Occipital lobe (tissue), 2 donors: ENCODE results near the gene ARID1B. TPM values are rescaled to one million over a fixed set of nuclear protein-coding genes. Genes with fewer than 3 reads are reported as not detected.
"Not testable (repeated sequence)": the region's sequence is repeated elsewhere in the genome, so short reads cannot be mapped to it uniquely, and the experiment has no call there.

Experiments used
- DNase-seq: peaks from one replicate; lab custom pipeline; 2025; lab: John Stamatoyannopoulos, UW
- total RNA-seq: library from RNA; depleted of rRNA; stranded (reverse); fragments of >200 nt; gene quantifications from one replicate; pipeline ENCODE4 v1.2.3, GENCODE V29; 2014

ARID1B gene
- total RNA-seq, 1 donor from 2014 or later = 95.8 TPM

DNA sequence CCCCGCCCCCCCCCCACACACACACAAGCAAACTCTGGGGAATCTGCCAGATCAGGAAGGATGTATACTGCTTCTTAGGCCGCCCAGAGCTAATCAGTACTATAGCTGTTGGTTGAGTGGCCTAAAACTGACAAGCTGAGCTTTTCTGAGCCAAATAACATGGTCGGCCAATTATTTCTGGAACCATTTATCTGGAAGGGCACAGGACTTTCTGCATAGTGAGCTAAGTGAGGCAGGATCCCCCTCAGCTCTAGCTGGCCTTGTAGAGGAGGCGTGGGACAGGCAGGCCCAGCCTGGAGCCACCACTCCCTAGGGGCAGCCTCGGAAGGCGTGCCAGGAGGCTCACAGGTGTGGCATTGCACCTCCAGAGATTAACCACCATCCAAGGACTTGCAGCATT is 346.1 kb downstream of the ARID1B start:
- DNase-seq = no peak

DNA sequence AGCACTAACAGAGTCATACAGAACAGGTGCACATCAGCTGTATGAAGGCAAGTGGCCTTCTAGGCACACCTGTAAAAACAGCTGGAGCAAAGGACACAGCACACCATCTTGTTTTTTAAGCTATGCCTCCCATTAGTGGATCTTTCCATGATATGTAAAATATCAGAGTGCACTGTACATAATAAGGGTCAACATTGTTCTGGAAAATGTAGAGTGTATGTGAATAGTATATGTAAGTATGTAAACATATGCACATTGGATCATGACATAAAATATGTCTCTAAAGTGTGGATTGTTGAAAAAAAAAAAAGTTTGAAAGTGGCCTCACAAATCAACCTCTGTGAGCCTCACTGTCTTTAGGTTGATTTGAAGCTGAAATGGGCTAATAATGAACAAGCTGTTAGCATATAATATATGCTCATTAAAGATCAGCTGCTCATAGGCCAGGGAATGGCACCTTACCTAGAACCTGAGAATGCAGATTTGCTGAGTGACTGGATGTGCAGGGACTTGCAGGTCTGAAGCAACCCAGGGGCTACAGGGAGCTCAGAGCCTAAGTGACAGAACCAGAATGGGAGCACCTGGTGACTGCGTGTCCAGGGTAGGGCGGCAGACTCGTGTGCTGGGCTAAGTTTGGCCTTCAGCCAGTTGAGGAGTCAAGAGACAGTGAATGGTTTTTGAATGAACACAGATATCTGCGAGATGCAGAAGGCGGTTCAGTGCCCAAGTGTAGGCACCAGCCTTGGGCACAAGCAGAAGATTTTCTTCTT is 347.5 kb downstream of the ARID1B start:
- DNase-seq = no peak

DNA sequence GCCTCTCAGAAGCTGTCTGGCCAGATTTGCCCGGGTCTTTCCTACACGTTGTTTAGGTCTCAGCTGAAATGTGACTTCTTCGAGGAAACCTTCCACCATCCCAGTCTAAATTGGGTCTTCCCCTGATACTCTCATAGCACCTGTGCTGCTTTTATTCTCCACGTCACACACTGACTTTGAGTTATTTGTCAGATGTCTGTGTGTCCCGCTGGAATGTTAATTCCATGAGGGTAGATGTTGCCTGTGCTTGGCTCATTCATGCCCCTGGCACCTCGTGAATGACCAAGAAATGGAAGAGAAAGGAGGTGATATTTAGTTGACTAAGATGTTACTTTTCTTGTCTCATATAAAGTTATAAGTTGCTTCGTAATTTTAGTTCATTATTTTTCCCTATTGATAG is 348.4 kb downstream of the ARID1B start:
- DNase-seq = no peak

DNA sequence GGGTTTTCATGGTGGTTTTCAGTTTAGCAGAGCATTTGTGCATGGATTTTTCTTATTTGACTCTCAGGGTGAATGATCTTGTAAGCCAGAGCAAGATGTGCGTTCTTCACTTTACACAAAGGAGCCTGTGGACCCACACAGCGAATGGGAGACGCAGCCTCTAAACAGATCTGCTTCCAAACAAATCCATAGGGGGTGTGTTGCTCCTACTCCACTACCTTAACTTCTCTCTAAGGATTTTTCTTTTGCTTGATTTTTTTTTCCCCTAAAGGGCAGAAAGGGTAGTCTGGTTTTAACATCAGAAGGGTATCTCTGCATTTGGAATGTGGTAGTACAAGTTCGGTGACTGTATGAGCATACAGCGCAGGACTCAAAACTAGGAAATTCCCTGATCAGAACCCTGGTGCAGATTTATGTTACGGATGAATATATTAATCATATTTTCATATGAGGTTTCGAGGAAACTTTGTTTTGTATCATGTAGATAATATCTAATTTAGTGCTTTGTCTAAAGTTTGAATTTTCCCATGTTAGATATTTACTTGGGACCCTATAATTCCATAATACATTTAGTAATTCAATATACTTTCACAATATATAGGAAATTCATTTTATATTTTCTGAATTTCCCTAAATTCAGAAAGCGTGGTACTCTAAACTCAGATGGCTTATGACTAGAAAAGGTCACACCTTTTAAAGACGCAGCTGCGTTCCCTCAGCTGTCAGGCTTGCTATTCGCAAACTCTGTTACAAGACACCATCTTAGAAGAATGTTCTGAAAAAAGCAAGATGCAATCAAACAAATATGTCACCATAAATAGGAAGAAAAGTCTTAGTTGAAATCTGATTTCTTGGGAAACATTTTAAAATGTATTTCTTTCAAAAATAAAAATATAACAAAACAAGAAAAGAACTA is 349.3 kb downstream of the ARID1B start:
- DNase-seq = no peak

DNA sequence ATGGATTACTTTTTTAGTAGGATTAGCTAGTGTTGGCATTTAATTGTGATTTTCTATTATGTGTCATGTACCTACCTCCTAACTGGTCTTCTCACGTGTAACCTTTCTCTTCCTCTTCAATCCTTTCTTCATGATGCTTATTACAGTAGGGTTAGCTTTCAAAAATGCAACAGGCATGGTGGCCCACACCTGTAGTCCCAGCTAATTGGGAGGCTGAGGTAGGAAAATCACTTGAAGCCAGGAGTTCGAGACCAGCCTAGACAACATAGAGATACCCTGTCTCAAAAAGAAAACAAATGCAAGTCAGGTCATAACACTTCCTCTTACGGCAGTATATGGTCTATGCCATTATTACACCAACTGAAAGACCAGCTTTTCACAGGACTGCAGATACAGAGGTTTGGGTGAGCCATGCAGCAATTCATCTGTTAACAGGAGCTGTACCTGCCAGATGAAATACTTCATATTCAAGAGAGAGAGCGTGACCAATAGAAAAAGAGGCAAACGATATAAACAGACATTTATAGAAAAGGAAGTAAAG is 351.1 kb downstream of the ARID1B start:
- DNase-seq = no peak

DNA sequence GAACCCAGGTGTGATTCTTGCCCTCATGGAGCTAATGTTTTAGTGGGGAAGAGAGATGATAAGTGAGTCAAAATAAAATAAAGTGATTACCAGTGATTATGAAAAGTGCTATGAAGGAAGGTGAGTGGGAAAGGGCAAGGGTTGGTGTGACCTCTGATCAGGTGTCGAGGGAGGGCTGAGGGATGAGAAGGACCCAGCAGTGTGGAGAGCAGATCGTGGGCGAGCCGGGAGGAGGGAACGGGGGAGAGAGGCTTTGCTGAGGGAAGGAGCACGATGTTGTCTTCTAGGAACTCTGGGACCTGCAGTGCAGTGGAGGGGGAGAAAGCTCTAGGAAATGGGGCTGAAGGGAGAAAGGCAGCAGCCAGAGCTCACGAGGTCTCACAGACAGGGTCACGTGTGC is 354.1 kb downstream of the ARID1B start:
- no peak for DNase-seq

DNA sequence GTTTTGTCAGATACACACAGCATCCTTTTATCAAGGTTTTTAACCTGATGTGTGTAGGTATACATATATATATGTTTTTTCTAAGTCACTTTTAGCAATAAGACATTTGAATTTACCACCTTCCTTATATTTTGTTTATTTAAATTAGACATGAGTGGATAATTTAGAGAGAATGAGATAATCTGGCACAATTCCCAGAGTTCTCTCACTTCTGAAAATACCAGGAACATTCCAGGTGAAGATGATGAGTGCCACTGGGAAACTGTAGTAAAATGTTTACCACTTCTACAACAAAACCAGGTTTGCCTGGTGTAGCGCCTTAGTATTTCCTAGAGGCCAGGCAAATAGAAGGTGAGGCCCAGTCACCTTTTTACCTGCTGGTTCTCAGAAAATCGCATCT is 356.7 kb downstream of the ARID1B start:
- DNase-seq = no peak

DNA sequence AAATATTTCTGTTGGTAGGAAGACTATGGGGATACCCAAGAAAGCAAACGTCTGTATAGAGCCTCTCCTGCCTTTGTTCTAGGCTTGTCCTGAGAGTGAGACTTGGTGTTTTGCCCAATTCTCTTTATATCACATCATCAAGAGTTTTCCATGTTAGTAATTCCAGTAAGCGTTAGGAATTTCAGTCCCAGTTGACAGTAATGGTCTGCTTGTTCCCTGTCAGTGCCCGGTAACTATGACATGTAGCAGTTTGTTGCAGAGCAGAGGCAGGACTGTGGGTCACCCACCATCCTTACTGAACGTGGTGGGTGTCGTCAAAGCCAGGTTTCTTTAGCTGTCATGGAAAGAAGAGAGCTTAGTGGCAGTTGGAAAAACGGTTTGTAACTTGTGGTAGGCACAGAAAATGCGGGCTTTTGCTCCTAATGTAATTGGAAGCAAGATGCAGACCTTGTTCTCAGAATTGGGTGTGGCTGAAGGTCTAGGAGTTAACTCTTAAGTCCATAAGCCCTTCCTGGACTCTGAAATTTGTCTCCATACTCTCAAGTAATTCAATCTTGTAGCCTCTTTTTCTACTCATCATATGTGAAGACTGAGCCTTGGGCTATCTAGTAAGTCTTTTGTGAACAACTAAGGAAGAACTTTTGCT is 357.3 kb downstream of the ARID1B start:
- DNase-seq = no peak

DNA sequence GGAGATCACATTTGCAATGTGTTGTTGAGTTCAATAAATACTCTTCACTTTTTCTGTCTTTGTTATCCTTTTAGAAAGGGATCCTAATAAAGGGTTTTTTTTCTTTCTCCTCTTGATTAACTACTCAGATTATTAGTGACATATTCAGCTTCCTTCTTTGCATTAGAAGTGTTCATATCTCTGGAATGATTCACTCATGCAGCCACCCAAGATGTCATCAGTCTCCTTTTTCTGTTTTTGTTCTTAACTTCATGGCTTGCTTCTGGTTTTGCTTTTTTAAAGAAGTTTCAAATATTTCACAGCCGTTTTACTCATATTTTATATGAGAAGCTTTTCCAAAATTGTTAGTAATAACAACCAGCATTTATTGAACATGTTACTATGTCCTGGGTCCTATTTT is 358.5 kb downstream of the ARID1B start:
- DNase-seq = no peak

DNA sequence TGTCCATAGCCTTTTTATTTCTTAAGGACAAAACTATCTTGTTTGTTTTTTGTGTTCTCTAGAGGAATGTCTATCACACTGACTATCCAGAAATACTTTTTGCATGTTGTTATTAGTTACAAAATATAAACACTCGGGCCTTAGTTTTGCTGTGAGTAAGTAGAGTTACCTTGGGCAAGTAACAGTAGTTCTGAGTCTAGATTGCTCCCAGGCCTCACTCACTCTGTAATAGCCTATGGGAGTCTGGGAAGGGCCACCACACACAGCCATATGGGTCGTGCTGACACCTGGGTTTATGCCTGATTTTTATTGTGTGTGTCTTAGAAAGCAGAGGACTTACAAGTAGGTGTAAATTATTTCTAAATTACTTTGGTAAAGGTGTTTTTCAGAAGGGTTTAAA is 360.3 kb downstream of the ARID1B start:
- DNase-seq = no peak

DNA sequence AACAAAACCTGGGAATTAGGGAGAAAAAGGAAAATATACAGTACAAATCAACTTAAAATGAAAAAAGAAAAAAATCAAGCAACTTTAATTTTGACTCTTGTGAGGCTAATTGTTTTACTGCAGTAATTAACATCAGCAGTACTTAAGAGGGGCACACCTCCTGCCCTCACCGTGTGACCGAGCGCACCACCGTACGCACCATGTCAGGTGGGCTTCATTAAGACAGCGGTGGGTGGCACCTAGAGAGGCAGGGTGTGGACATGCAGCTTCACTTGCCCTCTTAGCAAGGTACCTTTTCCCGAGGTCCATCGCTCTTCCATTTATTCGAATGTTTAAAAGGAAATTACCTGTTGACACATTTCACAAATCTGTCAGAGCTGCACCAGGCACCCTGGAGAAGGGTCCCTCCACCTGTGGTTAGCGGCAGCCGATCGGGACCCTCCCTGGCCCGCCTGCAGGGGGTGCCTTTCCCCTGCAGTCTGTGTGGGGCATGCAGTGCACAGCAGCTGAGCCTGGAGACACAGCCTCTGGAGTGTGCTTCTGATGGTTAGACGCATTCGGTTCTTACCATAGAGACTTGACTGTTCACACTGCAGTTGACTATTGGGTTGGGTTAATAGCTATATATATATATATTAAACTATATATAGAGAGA is 362.0 kb downstream of the ARID1B start:
- no peak for DNase-seq

DNA sequence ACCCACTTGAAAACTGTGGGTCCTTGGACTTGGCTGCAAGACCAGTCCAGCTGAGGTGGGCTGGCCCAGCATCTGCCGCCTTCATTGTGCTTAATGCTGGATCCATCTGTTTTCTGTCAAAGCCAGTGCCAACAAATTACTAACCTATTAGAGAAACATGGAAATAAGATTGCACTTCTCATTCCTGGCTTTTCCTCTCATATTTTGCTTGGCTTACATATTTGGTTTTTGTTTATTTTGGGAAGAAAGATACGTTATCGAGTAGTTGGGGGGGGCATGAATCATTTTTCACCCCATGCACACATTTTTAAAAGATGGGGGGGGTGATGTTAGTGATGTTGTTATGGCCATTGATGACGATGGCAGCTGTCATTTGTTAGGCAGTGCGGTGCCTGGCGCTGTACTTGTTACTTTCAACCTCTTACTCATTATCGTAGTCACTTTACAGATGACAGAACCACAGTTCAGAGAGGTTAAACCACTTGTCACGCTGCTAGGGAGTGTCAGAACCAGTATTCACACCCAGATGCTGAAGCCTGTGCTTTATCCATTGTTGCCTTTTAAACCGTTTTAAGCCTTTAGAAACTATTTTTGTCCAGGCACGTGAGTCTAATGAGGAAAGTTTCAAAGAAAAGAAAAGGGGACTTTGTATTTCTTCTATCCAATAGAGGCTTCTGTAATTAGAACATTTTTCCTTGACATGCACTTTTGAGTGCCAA is 366.2 kb downstream of the ARID1B start:
- DNase-seq = no peak

DNA sequence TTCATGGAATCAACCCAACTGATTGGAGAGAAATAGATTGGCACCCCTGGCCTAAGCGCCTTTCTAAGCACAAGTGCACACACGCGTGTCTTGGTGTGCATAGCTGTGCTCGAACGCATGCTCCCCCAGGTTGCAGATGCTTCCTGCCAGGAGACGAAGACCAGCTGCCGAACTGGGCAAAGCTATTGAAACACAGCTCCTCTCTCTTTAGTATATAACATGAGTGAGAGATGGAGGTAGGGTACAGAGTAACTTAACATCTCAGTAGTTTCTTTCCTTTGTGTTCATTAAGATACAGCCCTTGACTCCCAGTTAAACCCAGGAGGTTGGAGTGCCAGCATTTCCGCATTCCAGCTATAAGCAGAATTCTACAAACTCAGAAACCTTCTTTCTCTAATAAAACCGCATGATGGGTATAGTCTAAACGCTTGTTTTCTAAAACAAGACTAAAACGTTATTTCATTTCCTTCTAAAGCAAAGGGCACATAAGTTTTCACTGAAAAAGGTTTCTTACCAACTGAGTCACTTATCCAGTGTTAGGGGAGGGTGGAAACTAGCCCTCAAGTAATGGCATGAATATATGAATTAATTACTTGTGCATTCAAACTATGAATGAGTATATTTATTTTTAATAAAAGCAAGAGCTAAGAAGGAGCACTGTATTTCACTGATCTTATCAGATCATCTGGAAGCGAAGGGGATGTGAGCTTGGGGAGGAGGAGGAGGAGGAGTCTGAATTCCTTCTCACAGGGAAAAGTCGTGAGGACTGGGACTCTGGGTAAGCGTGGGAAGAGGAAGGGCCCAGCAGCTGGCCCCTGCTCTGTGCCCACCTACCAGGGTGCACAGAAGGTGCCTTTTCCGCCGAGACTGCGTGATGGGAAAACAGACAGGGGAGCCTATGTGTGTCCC is 367.0 kb downstream of the ARID1B start:
- DNase-seq = no peak

DNA sequence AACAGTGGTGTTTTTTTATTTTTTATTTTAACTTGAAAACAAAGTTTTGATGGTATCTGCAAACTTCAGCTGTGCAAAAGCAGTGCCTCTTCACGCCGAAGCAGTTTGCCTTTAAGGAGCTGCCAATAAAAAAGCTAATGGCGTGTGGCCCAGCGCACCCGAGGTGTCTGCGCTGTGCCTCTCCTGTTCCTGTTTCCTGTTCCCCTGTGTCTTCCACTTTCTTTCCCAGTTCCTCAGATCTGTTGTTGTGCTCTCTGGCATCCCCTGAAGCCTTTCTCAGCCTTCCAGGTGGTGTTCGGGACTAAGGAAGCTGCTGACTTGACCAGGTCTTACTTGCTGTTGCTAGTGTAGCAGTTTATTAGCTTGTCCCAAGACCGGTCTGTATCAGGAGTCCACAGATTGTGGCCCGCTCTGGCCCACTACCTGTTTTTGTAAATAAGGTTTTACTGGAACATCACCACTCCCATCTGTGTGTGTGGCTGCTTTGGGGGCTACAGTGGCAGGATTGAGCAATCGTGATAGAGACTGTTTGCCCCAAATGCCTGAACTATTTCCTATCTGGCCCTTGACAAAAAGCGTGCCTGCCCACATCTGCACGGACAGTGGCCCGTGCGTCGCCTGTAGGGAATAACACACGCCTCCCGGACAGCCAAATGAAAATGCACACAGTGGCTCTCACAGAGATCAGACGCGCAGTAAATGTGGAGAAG is 367.8 kb downstream of the ARID1B start:
- no peak for DNase-seq

DNA sequence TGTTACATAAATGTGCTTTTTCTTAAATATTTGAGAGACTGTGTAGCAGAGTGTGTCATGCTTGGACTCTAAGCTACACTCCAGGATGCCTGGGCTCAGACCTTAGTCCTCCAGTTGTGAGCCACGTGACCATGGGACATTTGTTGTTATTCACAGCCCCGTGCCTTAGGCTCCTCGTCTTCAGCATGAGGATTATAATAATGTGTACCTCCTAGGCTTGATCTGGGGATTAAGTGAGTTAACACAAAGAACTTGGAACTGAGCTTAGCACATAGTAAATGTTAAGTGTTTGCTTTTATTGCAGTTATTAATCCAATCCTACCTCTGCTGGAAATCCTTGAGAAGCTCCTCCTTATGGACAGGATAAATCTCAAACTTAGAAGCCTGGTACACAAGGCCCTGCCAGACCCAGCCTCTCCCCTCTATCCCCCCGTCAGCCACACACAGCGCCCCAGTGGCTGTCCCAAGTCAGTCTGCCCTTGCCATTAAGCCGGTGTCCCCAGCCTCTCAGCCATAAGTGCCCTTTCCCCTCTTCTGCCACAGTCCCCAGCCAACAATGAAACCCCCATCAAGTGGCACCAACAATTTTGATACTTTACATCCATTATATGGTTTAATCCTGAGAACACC is 368.6 kb downstream of the ARID1B start:
- DNase-seq = no peak

DNA sequence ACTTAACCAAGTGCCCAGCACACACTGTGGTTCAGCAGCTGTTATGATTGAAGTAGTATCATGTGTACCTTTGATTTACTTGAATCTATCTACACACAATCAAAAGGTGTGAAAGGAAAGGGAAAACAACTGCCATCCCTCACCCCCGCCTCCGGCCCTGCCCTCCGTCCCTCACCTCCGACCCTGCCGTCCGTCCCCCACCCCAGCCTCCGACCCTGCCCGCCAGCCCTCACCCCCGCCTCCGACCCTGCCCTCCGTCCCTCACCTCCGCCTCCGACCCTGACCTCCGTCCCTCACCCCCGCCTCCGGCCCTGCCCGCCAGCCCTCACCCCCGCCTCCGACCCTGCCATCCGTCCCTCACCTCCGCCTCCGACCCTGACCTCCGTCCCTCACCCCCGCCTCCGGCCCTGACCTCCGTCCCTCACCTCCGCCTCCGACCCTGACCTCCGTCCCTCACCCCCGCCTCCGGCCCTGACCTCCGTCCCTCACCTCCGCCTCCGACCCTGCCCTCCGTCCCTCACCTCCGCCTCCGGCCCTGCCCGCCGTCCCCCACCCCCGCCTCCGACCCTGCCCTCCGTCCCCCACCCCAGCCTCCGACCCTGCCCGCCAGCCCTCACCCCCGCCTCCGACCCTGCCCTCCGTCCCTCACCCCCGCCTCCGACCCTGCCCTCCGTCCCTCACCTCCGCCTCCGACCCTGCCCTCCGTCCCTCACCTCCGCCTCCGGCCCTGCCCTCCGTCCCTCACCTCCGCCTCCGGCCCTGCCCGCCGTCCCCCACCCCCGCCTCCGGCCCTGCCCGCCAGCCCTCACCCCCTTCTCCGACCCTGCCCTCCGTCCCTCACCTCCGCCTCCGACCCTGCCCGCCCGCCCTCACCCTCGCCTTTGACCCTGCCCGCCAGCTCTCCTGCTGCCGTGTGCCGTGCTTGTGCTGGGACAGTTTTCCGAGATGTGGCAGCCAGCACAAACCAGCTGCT is 370.2 kb downstream of the ARID1B start:
- not testable (repeated sequence) for DNase-seq
